ENCODE data around the gene AIP.
"Not testable (repeated sequence)": the region's sequence is repeated elsewhere in the genome, so short reads cannot be mapped to it uniquely, and the experiment has no call there.

AIP gene

GRCh38 chr11:67469508-67469811 lies 13.4 kb upstream of the AIP start:
- no peak for DNase-seq

DNA sequence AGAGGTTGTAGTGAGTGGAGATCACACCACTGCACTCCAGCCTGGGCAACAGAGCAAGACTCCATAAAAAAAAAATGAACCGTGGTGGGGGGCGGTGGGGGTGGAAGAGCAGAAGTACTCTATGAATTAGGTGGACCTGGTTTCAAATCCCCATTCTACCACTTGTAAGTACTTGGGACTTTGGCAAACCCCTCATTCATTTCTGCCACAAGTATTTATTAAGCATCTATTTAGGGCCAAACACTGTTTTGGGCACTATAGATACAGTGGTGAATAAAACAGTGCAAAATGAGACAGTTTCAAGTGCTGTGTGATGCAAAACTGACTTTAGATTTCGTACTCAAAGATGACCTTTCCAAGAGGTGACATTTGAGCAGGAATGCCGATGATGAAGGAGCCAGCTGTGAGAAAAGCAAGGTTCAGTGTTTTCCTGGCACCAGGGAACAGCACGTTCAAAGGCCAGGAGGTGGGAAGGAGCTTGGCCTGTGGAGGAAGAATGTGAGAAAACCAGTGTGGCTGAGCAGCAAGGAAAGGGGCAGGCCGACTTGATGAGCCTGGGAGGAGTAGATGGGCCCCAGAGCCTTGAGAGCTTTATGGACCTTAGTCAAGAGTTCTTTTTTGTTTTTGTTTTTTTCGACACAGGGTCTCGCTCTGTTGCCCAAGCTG lies 12.4 kb upstream of the AIP start:
- no peak for DNase-seq

DNA sequence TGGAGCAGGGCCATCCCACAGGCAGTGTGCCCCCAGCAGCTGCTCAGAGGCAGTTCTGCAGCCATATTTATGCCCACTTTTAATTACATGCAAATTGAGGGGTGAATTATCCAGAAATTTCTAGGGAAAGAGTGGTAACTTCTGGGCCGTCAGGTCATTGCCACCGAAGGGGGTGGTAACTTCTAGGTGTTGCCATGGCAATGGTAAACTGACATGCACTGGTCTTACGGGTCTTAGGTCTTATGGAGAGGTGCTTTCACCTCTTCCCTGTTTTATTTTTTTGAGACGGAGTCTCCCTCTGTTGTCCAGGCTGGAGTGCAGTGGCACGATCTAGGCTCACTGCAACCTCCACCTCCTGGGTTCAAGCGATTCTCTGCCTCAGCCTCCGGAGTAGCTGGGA lies 9.9 kb upstream of the AIP start:
- no peak for DNase-seq

DNA sequence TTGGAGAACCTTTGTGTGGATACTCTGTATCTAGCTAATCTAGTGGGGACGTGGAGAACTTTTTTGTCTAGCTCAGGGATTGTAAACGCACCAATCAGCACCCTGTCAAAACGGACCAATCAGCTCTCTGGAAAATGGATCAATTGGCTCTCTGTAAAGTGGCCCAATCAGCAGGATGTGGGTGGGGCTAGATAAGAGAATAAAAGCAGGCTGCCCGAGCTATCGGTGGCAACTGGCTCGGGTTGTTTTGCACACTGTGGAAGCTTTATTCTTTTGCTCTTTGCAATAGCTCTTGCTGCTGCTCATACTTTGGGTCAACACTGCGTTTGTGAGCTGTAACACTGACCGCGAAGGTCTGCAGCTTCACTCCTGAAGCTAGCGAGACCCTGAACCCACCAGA lies 6.1 kb upstream of the AIP start:
- DNase-seq, result not testable (repeated sequence)

- DNase-seq, result not testable (repeated sequence)
These were observed 5.3 kb upstream of the AIP start for GRCh38 chr11:67477344-67478050.

GRCh38 chr11:67482275-67482826 lies 475 bp upstream of the AIP start:
- DNase-seq, result no peak

- no peak for DNase-seq
These were observed 1.2 kb downstream of the AIP start for GRCh38 chr11:67483831-67484665.

- no peak for DNase-seq
These were observed 2.1 kb downstream of the AIP start for GRCh38 chr11:67484847-67485311.

- not testable (repeated sequence) for DNase-seq
These were observed 3.1 kb downstream of the AIP start for GRCh38 chr11:67485873-67486361.

DNA sequence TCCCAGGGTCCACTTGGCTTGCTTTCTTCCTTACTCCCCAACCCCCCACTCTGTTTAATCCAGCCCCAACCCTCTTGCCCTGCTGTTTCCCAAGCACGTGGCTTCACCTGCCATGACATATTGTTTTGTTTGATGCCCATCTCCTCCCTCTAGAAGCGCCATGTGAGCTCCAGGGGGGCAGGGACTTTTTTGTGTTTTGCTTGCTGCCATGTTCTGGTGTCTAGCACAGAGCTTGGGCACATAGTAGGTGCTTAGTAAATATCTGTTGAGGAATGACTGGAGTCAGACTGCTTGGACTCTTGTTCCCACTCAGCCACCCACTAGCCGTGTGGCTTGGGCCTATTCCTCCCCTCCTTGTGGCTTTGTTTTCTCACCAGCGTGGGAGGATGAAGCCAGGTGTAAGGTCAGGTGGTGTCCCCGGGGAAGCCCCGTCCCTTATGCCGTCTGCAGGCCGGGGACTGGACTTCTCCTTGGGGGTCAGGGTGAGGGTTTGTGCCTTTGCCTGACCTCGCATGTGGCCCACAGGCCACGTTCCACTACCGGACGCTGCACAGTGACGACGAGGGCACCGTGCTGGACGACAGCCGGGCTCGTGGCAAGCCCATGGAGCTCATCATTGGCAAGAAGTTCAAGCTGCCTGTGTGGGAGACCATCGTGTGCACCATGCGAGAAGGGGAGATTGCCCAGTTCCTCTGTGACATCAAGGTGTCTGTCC lies 3.8 kb downstream of the AIP start:
- DNase-seq, result no peak

DNA sequence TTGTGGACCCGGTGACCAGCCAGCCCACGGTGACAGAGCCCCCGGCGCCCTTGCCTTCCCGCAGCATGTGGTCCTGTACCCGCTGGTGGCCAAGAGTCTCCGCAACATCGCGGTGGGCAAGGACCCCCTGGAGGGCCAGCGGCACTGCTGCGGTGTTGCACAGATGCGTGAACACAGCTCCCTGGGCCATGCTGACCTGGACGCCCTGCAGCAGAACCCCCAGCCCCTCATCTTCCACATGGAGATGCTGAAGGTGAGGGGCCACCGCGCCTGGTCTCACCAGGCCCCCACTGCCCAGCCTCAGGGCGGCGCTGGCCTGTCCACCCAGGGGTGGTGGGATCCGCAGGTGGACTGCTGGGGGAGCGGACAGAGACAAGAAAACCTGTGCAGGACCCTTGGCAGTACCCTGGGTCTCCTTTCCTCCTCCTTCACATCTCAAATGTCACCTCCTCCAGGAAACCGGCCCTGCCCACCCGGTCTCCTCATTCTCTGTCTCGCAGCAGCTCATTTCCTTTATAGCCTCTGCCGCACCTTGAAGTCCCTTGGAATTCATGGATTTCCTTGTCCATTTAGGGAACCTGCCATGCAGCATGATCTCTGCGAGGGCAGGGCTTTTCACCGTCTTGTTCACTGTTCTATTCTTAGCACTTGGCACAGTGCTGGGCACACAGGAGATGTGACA lies 6.5 kb downstream of the AIP start:
- DNase-seq, result no peak

DNA sequence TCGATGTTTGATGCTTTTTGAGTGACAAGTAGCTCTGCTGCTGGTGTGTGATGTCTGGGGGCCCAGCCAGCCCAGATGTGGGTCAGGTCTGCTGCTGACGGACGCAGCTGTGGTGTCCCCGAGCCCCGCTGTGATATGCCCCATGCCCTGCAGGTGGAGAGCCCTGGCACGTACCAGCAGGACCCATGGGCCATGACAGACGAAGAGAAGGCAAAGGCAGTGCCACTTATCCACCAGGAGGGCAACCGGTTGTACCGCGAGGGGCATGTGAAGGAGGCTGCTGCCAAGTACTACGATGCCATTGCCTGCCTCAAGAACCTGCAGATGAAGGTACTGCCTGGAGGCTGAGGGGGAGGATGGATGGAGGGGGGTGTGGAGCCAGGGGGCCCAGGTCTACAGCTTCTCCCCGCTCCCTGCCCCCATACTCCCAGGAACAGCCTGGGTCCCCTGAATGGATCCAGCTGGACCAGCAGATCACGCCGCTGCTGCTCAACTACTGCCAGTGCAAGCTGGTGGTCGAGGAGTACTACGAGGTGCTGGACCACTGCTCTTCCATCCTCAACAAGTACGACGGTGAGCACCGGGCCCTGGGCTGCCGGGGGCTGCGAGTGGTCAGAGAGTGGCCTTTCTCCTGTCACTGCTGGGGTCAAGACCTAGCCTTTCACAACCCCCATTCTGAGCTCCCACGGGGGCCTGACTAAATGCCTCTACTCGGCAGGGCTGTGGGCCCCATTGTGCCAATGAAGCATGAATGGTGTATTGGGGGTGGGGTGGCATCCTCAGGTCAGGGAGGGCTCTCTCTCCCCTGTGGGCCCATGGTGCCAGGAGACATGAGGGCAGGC lies 7.3 kb downstream of the AIP start:
- DNase-seq, result no peak

DNA sequence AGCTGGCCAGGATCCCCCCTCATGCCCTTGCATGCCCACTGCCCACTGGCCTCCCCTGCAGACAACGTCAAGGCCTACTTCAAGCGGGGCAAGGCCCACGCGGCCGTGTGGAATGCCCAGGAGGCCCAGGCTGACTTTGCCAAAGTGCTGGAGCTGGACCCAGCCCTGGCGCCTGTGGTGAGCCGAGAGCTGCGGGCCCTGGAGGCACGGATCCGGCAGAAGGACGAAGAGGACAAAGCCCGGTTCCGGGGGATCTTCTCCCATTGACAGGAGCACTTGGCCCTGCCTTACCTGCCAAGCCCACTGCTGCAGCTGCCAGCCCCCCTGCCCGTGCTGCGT lies 7.9 kb downstream of the AIP start:
- no peak for DNase-seq

DNA sequence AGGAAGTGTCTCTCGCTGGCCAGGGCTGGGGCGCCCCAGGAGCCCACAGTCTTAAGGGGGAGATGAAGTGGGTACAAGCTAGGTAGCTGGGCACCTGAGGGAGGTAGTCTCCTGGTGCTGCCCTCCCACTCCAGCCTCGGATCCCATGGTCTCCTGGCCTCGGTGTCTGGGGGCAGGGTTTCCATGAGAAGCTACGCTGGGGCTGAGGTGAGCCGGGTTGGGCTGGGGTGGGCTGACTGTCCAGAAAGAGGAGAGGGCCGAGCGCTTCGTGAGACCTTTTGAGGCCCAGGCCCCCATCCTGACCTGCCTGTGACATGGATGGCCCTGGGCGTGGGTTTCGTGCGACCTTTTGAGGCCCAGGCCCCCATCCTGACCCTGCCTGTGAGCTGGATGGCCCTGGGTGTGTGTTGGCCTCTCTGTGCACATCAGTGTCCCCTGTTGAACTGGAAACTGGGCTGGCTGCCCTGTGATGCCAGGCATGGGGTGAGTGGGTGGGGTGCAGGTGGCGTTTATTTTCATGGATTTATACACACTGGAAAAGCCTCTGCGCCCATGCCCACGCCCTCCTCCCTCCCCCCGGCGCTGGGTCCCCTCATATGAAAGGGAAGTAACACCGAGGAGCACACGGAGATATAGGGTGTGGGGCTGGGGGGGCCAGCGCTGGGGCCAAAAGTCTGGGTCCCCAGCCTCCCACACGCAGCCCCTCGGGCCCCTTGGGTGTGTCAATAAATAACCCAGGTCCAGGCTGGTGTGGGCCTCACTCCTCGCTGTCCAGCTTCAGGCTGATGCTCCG lies 8.6 kb downstream of the AIP start:
- DNase-seq, result no peak

- DNase-seq, result no peak
These were observed 9.4 kb downstream of the AIP start for GRCh38 chr11:67492069-67492727.

DNA sequence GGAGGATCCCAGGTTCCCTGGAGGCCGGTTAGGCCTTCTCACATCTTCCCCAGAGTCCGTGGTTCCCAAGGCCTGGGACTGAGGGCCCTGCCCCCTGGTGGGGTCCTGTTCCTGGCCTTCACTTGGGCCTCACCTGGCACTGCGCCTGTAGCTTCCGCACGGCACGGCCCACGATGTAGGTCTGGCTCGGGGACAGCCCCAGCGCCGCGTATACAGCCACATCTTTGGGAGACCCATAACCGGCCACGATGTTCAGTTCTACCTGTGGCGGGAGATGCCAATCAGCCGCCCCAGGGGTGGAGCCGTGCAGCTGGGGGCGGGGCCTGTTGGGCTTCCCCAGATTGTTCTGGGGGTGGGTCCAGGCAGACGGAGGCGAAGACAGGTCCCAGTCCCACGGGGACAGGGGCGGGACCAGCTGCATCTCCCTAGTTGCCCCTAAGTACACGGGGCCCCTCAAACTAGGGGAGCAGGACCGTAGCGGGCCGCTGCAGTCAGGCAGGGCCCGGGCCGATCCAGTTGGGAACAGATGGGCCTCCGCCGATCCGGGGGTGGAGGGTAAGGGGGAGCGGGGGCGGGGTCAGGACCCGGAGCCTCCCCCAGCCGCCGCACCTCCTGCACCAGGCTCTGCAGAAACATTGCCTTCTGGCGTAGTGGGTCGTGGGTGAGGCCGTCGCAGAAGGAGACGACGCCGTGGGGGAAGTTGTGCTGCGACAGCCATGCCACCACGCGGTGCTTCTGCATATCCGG lies 10.1 kb downstream of the AIP start:
- DNase-seq, result no peak

DNA sequence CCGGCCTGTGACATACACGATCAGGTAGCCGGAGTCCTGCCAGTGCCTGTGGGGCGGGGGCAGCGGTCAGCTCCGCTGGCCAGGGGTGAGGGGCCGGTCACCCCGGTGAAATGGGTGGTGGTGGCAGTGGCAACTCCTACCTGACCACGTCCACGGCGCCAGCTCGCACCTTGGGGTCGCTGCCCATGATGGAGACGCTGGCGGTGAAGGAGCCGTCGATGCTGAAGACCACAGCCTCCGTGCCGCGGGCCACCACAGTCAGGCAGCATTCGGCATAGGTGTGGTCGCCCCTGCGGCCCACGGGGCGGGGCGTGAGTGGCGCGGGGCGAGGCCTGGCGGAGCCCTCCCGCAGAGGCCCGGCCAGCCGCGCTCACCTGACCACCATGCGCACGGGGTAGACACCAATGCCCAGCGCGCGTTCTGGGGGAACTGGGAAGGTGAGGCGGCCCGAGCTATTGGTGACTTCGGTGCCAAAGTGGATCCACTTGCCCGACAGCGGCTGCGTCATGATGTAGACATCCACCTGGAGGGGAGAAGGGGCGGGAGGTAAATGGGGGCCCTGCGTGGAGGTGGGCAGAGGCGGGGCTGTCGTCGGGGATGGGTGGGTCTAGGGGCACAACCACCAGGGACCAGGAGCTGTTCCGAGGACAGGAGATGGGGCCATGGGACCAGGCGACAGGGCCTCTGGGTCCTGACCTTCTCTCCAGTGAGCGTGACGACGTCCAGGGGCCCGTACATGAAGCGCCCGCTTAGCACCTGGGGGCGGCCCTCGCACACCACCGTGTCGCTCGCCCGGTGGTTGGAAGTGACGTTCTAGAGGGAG lies 10.9 kb downstream of the AIP start:
- no peak for DNase-seq
